Measurements from ENCODE around the gene IER2. TPM values are rescaled to one million over a fixed set of nuclear protein-coding genes. Genes with fewer than 3 reads are reported as not detected.

Gene IER2
- total RNA-seq, 1 donor from 2014 or later: 115 TPM

DNA sequence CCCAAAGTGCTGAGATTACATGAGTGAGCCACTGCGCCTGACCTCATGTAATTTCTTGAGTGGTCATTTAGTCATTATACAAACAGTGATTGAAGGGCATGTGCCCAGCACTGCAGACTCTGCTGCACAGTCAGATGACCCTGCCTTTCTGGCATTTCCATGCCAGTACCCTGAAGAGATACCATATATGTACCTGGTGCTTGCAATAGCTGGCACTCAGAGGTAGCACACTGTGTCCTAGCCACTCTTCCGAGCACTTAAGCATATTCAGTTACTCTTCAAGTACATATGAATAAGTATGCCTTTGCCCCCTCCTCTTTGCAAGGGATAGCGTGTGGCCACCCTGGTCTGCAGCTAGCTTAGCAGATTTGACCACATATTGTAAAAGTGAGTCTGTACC is 15.6 kb upstream of the IER2 start:
- Mint-ChIP-seq H3K27me3 (ENCODE audit: unreplicated experiment) (peaks cover 6% of the 10 kb centered on the region), H3K4me3 (ENCODE audit: unreplicated experiment) (no peak overlapping the region), H3K4me1 (ENCODE audit: unreplicated experiment) (peaks cover 10% of the 10 kb centered on the region), H3K9me3 (ENCODE audit: unreplicated experiment) (no peaks in the 10 kb centered on the region), H3K27ac (ENCODE audit: unreplicated experiment) (peak overlapping the region; percentile 57), H3K36me3 (ENCODE audit: low read depth, unreplicated experiment) (peaks cover 14% of the 10 kb centered on the region)
- TF ChIP-seq, protein P1, sequence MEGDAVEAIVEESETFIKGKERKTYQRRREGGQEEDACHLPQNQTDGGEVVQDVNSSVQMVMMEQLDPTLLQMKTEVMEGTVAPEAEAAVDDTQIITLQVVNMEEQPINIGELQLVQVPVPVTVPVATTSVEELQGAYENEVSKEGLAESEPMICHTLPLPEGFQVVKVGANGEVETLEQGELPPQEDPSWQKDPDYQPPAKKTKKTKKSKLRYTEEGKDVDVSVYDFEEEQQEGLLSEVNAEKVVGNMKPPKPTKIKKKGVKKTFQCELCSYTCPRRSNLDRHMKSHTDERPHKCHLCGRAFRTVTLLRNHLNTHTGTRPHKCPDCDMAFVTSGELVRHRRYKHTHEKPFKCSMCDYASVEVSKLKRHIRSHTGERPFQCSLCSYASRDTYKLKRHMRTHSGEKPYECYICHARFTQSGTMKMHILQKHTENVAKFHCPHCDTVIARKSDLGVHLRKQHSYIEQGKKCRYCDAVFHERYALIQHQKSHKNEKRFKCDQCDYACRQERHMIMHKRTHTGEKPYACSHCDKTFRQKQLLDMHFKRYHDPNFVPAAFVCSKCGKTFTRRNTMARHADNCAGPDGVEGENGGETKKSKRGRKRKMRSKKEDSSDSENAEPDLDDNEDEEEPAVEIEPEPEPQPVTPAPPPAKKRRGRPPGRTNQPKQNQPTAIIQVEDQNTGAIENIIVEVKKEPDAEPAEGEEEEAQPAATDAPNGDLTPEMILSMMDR (IDR thresholded peaks at IDR 0.05; ENCODE audit: unreplicated experiment): no peak
- DNase-seq (ENCODE audit: low spot score): no peak

GRCh38 chr19:13135068-13136062 is 14.8 kb upstream of the IER2 start:
- Mint-ChIP-seq H3K27ac (ENCODE audit: unreplicated experiment) (no peak overlapping the region), H3K27me3 (ENCODE audit: unreplicated experiment) (peaks cover 4% of the 10 kb centered on the region), H3K9me3 (ENCODE audit: unreplicated experiment) (no peaks in the 10 kb centered on the region), H3K4me3 (ENCODE audit: unreplicated experiment) (no peak overlapping the region), H3K36me3 (ENCODE audit: low read depth, unreplicated experiment) (peaks cover 16% of the 10 kb centered on the region), H3K4me1 (ENCODE audit: unreplicated experiment) (peaks cover 12% of the 10 kb centered on the region)
- TF ChIP-seq, protein P1 (IDR thresholded peaks at IDR 0.05; ENCODE audit: unreplicated experiment): no peak
- no peak for DNase-seq (ENCODE audit: low spot score)

DNA sequence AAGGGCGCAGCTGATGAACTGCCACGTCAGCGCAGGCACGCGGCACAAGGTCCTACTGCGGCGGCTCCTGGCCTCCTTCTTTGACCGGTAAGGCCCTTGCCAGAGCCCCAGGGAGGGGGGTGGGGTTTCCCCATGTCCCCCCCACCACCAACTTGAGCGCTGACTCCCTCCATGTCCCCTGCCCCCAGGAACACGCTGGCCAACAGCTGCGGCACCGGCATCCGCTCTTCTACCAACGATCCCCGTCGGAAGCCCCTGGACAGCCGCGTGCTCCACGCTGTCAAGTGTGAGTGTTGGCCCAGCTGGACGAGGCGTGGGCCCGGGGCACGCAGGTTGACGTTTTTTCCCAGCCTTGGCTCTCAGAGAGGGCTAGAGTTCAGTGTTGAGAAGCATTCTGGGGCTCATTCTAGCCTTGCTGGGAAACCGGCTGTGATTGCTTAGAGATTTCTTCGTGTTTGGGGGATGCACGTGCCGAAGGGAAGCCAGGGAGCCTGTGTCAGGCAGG is 12.9 kb upstream of the IER2 start:
- Mint-ChIP-seq H3K4me3 (ENCODE audit: unreplicated experiment) (peak overlapping the region; percentile 74), H3K27ac (ENCODE audit: unreplicated experiment) (peak overlapping the region; percentile 70), H3K9me3 (ENCODE audit: unreplicated experiment) (no peaks in the 10 kb centered on the region), H3K4me1 (ENCODE audit: unreplicated experiment) (peaks cover 4% of the 10 kb centered on the region), H3K27me3 (ENCODE audit: unreplicated experiment) (peaks cover 4% of the 10 kb centered on the region), H3K36me3 (ENCODE audit: low read depth, unreplicated experiment) (peaks cover 20% of the 10 kb centered on the region)
- DNase-seq (ENCODE audit: low spot score): no peak
- TF ChIP-seq, protein P1 (IDR thresholded peaks at IDR 0.05; ENCODE audit: unreplicated experiment): no peak

DNA sequence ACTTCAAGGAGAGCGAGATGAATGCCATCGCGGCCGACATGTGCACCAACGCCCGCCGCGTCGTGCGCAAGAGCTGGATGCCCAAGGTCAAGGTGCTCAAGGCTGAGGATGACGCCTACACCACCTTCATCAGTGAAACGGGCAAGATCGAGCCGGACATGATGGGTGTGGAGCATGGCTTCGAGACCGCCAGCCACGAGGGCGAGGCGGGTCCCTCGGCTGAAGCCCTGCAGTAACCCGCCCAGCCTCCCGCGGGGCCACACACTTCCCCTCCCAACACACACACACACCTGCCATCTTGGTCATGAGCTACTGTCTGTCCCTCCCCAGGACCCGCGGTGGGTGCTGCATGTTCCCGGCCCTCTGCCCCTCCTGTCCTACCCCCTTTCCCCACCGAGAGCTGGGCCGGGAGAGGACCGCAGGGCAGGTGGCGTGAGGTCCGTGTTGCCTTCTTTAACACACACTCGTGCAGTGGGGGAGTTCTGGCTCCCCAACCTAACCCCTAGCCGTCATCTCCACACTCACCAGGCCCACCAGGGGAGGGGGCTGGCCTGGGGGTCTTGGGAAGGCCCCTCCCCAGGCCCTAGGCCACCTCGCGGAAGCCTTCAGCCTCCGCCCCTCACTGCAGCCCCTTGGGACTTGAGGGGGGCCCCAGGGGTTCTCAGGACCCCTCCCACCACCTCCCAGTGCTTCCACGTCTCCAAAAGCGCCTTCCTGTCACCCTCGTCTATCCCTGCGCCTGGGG is 11.9 kb upstream of the IER2 start:
- H3K27me3 Mint-ChIP-seq (ENCODE audit: unreplicated experiment): peaks cover 4% of the 10 kb centered on the region
- peaks cover 20% of the 10 kb centered on the region for H3K36me3 Mint-ChIP-seq (ENCODE audit: low read depth, unreplicated experiment)
- no peak for DNase-seq (ENCODE audit: low spot score)
- H3K27ac Mint-ChIP-seq (ENCODE audit: unreplicated experiment): no peak overlapping the region
- H3K4me3 Mint-ChIP-seq (ENCODE audit: unreplicated experiment): no peak overlapping the region
- no peaks in the 10 kb centered on the region for H3K9me3 Mint-ChIP-seq (ENCODE audit: unreplicated experiment)
- H3K4me1 Mint-ChIP-seq (ENCODE audit: unreplicated experiment): peaks cover 4% of the 10 kb centered on the region
- TF ChIP-seq, protein P1 (IDR thresholded peaks at IDR 0.05; ENCODE audit: unreplicated experiment): no peak

Measured in endothelial cell (in vitro differentiated cells).